ENCODE measurements around the gene CNIH1.
"Not testable (repeated sequence)": the region's sequence is repeated elsewhere in the genome, so short reads cannot be mapped to it uniquely, and the experiment has no call there.

CNIH1 gene

DNA sequence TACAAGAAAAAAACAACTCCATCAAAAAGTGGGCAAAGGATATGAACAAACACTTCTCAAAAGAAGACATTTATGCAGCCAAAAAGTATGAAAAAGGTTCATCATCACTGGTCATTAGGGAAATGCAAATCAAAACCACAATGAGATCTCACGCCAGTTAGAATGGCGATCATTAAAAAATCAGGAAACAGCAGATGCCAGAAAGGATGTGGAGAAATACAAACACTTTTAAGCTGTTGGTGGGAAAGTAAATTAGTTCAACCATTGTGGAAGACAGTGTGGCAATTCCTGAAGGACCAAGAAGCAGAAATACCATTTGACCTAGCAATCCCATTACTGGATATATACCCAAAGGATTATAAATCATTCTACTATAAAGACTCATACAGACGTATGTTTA, 60.6 kb downstream of the CNIH1 start:
- DNase-seq (ENCODE audit: low spot score), result not testable (repeated sequence)

DNA sequence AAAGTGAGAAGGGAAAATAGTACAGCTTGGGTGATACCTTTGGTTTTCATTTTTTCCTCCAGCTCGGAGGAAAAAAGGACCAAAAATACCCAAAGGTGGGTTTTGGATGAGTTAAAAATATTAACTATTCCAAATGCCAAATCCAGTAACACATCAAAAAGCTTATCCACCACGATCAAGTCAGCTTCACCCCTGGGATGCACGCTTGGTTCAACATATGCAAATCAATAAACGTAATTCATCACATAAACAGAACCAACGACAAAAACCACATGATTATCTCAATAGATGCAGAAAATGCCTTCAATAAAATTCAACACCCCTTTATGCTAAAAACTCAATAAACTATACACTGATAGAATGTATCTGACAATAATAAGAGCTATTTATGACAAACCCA, 62.3 kb downstream of the CNIH1 start:
- DNase-seq (ENCODE audit: low spot score), result not testable (repeated sequence)

DNA sequence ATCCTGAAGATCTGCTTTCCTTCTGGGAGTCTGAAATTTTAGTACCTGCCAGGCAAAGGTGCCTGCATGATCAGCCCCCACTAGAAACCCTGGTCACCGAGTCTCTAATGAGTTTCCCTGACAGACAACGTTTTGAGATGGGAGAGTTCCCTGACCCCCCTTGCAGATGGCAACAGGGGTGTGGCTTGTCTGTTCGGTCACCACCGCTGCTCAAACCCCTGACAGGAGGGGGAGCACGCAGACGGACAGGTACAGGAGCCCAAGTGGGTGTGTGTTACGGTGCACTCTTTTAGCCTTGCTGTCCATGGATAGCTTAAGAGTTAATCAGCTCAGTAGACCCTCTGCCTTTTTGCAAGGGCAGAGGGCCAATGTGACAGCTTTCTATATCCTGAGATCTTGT, 63.7 kb downstream of the CNIH1 start:
- no peak for DNase-seq (ENCODE audit: low spot score)

DNA sequence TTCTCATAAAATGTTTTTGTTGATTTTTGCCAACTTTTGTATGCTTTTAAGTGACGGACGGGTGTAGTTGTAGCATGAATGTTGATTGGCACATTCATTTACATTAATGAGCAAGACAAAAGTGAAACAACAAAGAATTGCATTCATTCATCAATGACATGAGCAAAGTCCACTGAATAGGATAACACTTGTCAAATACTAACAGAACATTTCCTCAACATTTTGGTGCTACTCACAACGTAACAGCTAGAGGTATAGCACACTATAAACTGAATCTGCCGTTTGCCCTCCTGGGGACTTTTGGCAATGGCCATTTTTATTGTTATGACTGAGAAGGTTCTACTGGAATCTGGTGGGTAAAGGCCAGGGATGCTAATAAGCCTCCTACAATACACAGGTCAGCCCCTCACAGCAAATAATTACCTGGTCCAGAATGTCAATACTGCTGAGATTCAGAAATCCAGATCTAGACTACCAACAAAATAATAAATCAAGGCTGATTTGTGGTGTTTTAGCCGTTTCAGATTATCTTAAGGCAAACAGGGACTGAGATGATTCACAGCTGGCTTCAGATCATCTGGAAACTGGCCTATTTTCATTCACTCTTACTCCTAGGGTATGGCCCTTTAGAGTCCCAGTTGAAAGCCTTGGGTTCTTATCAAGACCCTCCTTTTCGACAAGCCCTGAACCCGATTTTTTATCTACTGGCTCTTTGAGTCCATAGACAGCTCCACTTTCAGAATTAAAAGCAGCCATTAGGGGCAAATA, 66.9 kb downstream of the CNIH1 start:
- DNase-seq (ENCODE audit: low spot score), result no peak
